ENCODE measurements around the gene CYS1.

DNA sequence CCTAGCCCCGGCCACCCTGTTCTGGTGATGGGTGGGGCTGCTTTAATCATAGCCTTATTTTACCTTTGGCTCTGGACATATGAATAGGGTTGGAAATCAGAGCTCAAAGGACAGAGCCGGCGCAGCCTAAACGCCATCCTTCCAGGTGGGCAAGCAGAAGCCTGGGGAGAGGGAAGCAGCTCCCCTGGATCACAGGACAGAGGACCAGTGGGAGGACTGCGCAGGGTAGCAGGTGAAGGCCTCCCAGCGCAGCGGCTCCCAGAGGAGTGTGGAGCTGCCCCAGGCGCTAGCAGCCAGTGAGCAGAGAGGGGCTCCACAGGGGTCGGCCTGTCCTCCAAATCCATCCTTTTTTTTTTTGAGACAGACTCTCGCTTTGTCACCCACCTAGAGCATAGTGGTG, 16.4 kb upstream of the CYS1 start:
- TF ChIP-seq POLR2A (IDR thresholded peaks at IDR 0.05) (no peak), POLR2AphosphoS5 (IDR thresholded peaks at IDR 0.05) (no peak), EP300 (IDR thresholded peaks at IDR 0.05; ENCODE audit: low read depth) (no peak)
- TF ChIP-seq, protein P1, sequence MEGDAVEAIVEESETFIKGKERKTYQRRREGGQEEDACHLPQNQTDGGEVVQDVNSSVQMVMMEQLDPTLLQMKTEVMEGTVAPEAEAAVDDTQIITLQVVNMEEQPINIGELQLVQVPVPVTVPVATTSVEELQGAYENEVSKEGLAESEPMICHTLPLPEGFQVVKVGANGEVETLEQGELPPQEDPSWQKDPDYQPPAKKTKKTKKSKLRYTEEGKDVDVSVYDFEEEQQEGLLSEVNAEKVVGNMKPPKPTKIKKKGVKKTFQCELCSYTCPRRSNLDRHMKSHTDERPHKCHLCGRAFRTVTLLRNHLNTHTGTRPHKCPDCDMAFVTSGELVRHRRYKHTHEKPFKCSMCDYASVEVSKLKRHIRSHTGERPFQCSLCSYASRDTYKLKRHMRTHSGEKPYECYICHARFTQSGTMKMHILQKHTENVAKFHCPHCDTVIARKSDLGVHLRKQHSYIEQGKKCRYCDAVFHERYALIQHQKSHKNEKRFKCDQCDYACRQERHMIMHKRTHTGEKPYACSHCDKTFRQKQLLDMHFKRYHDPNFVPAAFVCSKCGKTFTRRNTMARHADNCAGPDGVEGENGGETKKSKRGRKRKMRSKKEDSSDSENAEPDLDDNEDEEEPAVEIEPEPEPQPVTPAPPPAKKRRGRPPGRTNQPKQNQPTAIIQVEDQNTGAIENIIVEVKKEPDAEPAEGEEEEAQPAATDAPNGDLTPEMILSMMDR (IDR thresholded peaks at IDR 0.05) = no peak
